Measurements from ENCODE around the gene TMEM191C.
"Not testable (repeated sequence)": the region's sequence is repeated elsewhere in the genome, so short reads cannot be mapped to it uniquely, and the experiment has no call there.

DNA sequence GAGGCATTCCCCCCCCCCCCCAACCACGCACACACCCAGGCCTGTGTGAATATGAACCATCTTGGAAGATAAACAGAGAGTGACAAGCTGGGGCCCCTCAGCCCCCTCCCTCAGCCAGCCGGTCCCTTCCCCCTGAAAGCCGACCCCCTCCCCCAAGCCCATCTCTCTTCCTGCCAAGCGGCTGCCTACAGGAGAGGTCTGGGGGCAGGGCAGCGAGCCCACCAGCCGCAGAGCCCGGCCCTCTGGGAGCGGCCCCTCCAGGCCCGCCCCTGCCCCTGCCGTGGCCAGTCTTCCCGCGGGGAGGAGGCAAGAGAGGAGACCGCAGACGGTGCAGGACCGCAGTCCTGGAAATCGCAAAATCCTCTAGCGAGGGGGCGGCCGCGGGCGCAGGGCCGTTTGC lies 49.3 kb downstream of the TMEM191C start:
- not testable (repeated sequence) for TF ChIP-seq MAFK (IDR thresholded peaks at IDR 0.05; ENCODE audit: low read depth, low read length); CHD1 (IDR thresholded peaks at IDR 0.05; ENCODE audit: low read depth, low read length); CEBPB (IDR thresholded peaks at IDR 0.05; ENCODE audit: low read depth, low read length); POLR2A (IDR thresholded peaks at IDR 0.05; ENCODE audit: low read depth, low read length); BHLHE40 (IDR thresholded peaks at IDR 0.05; ENCODE audit: low read depth, low read length); RCOR1 (IDR thresholded peaks at IDR 0.05; ENCODE audit: insufficient replicate concordance, low read length); RAD21 (IDR thresholded peaks at IDR 0.05; ENCODE audit: low read length); MXI1 (IDR thresholded peaks at IDR 0.05; ENCODE audit: borderline replicate concordance, low read depth, low read length); SMC3 (IDR thresholded peaks at IDR 0.05; ENCODE audit: low read depth, low read length)
- TF ChIP-seq, protein P1, sequence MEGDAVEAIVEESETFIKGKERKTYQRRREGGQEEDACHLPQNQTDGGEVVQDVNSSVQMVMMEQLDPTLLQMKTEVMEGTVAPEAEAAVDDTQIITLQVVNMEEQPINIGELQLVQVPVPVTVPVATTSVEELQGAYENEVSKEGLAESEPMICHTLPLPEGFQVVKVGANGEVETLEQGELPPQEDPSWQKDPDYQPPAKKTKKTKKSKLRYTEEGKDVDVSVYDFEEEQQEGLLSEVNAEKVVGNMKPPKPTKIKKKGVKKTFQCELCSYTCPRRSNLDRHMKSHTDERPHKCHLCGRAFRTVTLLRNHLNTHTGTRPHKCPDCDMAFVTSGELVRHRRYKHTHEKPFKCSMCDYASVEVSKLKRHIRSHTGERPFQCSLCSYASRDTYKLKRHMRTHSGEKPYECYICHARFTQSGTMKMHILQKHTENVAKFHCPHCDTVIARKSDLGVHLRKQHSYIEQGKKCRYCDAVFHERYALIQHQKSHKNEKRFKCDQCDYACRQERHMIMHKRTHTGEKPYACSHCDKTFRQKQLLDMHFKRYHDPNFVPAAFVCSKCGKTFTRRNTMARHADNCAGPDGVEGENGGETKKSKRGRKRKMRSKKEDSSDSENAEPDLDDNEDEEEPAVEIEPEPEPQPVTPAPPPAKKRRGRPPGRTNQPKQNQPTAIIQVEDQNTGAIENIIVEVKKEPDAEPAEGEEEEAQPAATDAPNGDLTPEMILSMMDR (conservative IDR thresholded peaks at IDR 0.05; ENCODE audit: low read depth, low read length), result not testable (repeated sequence)
- TF ChIP-seq, protein P2, sequence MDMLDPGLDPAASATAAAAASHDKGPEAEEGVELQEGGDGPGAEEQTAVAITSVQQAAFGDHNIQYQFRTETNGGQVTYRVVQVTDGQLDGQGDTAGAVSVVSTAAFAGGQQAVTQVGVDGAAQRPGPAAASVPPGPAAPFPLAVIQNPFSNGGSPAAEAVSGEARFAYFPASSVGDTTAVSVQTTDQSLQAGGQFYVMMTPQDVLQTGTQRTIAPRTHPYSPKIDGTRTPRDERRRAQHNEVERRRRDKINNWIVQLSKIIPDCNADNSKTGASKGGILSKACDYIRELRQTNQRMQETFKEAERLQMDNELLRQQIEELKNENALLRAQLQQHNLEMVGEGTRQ (IDR thresholded peaks at IDR 0.05; ENCODE audit: low read depth, low read length), result not testable (repeated sequence)
